T follicular helper cell (primary cell): Measurements from ENCODE around the gene PUM1.

ENCODE experiments used
- DNase-seq: peaks from one replicate; pipeline ENCODE4 v3.0.0-alpha.2; 2020; ENCODE audit warnings: low read depth

PUM1 gene

GRCh38 chr1:30906631-30907441 lies 158.7 kb downstream of the PUM1 start:
- no peak for DNase-seq

- DNase-seq = no peak
These were observed 159.4 kb downstream of the PUM1 start for GRCh38 chr1:30905916-30906620.

- no peak for DNase-seq
These were observed 160.1 kb downstream of the PUM1 start for GRCh38 chr1:30905403-30905802.

- no peak for DNase-seq
These were observed 160.6 kb downstream of the PUM1 start for GRCh38 chr1:30904962-30905335.

- DNase-seq = no peak
These were observed 161.1 kb downstream of the PUM1 start for GRCh38 chr1:30904191-30904961.

GRCh38 chr1:30903343-30904034 lies 162.0 kb downstream of the PUM1 start:
- DNase-seq = no peak

GRCh38 chr1:30902593-30903290 lies 162.8 kb downstream of the PUM1 start:
- DNase-seq = no peak

GRCh38 chr1:30901798-30902581 lies 163.5 kb downstream of the PUM1 start:
- no peak for DNase-seq

GRCh38 chr1:30900931-30901560 lies 164.5 kb downstream of the PUM1 start:
- no peak for DNase-seq

GRCh38 chr1:30900486-30900885 lies 165.0 kb downstream of the PUM1 start:
- DNase-seq = no peak

GRCh38 chr1:30899577-30900389 lies 165.7 kb downstream of the PUM1 start:
- no peak for DNase-seq

- DNase-seq = no peak
These were observed 167.3 kb downstream of the PUM1 start for GRCh38 chr1:30898031-30898815.

GRCh38 chr1:30896905-30897304 lies 168.6 kb downstream of the PUM1 start:
- no peak for DNase-seq

GRCh38 chr1:30895944-30896660 lies 169.4 kb downstream of the PUM1 start:
- DNase-seq = no peak

- DNase-seq = no peak
These were observed 170.1 kb downstream of the PUM1 start for GRCh38 chr1:30895382-30895943.

- no peak for DNase-seq
These were observed 171.0 kb downstream of the PUM1 start for GRCh38 chr1:30894508-30894973.

GRCh38 chr1:30893776-30894507 lies 171.6 kb downstream of the PUM1 start:
- DNase-seq = no peak
